Measurements from ENCODE around the gene DAD1. TPM values are rescaled to one million over a fixed set of nuclear protein-coding genes. Genes with fewer than 3 reads are reported as not detected.
"Not testable (repeated sequence)": the region's sequence is repeated elsewhere in the genome, so short reads cannot be mapped to it uniquely, and the experiment has no call there.

The DAD1 gene
- total and polyA plus RNA-seq, 12 donors: 91.8 to 537 (median 291) TPM

- Histone ChIP-seq H3K27me3 (no peaks in the 10 kb centered on the region), H3K9me3 (replicated peaks in 1 of 3) (no peaks in the 10 kb centered on the region), H3K4me3 (no peak overlapping the region), H3K27ac (no peak overlapping the region), H3K36me3 (replicated peaks in 1 of 2) (peaks cover 0 to 39% of the 10 kb centered on the region in 2 donors), H3K4me1 (replicated peaks in 1 of 2) (peaks cover 11 to 12% of the 10 kb centered on the region in 2 donors)
- WGBS, 4 donors: 67 to 77% (median 69%) methylated on average over 2 of the region's 2 CpGs
- TF ChIP-seq CTCF (IDR thresholded peaks at IDR 0.05) (no peak), POLR2A (IDR thresholded peaks at IDR 0.05) (no peak)
- intact Hi-C loops (cut with DNase I): no loop called here
- DNase-seq: no peak
Observed at GRCh38 chr14:22566845-22567244, 22.2 kb downstream of the DAD1 start.

GRCh38 chr14:22566266-22566665 lies 22.8 kb downstream of the DAD1 start:
- DNase-seq; intact Hi-C loops (cut with DNase I); H3K27ac ChIP-seq; H3K9me3 ChIP-seq (replicated peaks in 1 of 3); H3K27me3 ChIP-seq; H3K4me3 ChIP-seq: not testable (repeated sequence)
- WGBS, 4 donors: 89 to 97% (median 93%) methylated on average over 9 of the region's 9 CpGs
- Histone ChIP-seq H3K36me3 (replicated peaks in 1 of 2) (peaks cover 0 to 39% of the 10 kb centered on the region in 2 donors), H3K4me1 (replicated peaks in 1 of 2) (peaks cover 9 to 10% of the 10 kb centered on the region in 2 donors)

GRCh38 chr14:22565391-22565945 lies 23.6 kb downstream of the DAD1 start:
- Histone ChIP-seq H3K4me3 (no peak overlapping the region), H3K36me3 (replicated peaks in 1 of 2) (peaks cover 0 to 39% of the 10 kb centered on the region in 2 donors), H3K27me3 (no peaks in the 10 kb centered on the region), H3K4me1 (replicated peaks in 1 of 2) (peaks cover 5% of the 10 kb centered on the region in 2 donors), H3K27ac (no peak overlapping the region), H3K9me3 (replicated peaks in 1 of 3) (no peaks in the 10 kb centered on the region)
- no peak for DNase-seq
- WGBS, 4 donors: 81 to 91% (median 88%) methylated on average over 3 of the region's 3 CpGs
- TF ChIP-seq CTCF (IDR thresholded peaks at IDR 0.05): no peak
- TF ChIP-seq POLR2A (IDR thresholded peaks at IDR 0.05): no peak
- intact Hi-C loops (cut with DNase I): no loop called here

GRCh38 chr14:22564463-22564862 lies 24.6 kb downstream of the DAD1 start:
- intact Hi-C loops (cut with DNase I): no loop called here
- Histone ChIP-seq H3K4me1 (replicated peaks in 1 of 2) (no peaks in the 10 kb centered on the region), H3K36me3 (replicated peaks in 1 of 2) (peaks cover 0 to 39% of the 10 kb centered on the region in 2 donors), H3K27ac (no peak overlapping the region), H3K27me3 (no peaks in the 10 kb centered on the region), H3K4me3 (no peak overlapping the region), H3K9me3 (replicated peaks in 1 of 3) (no peaks in the 10 kb centered on the region)
- WGBS, 4 donors: 85 to 93% (median 87%) methylated on average over 1 of the region's 1 CpG
- DNase-seq: no peak
- TF ChIP-seq CTCF (IDR thresholded peaks at IDR 0.05) (no peak), POLR2A (IDR thresholded peaks at IDR 0.05) (no peak)

GRCh38 chr14:22563987-22564386 lies 25.0 kb downstream of the DAD1 start:
- 83 to 91% (median 87%) methylated on average over 5 of the region's 5 CpGs for WGBS, 4 donors
- intact Hi-C loops (cut with DNase I): no loop called here
- no peak overlapping the region for H3K27ac ChIP-seq

More at GRCh38 chr14:22563987-22564386, 25.0 kb downstream of the DAD1 start:
- H3K9me3 ChIP-seq (replicated peaks in 1 of 3): no peaks in the 10 kb centered on the region
- H3K4me1 ChIP-seq (replicated peaks in 1 of 2): no peaks in the 10 kb centered on the region
- no peak overlapping the region for H3K4me3 ChIP-seq
- H3K36me3 ChIP-seq (replicated peaks in 1 of 2): peaks cover 0 to 34% of the 10 kb centered on the region in 2 donors
- no peak for TF ChIP-seq POLR2A (IDR thresholded peaks at IDR 0.05)
- TF ChIP-seq CTCF (IDR thresholded peaks at IDR 0.05): no peak
- no peaks in the 10 kb centered on the region for H3K27me3 ChIP-seq
- DNase-seq: no peak

All from adrenal gland (tissue), 12 donors.